B cell (primary cell): ENCODE measurements around the gene GDF11.

Source experiments
- CTCF ChIP-seq: fragments of 200-600 bp; IDR thresholded peaks from one replicate; pipeline ENCODE4 v1.8.0; 2022; ENCODE audit warnings: antibody characterized with exemption, mild to moderate bottlenecking
- EZH2 ChIP-seq: IDR thresholded peaks from 2 replicates; pipeline ENCODE4 v1.6.1; 2012; ENCODE audit warnings: borderline replicate concordance, low read depth, mild to moderate bottlenecking, moderate library complexity, low read length; ENCODE audit not compliant: insufficient read depth, poor library complexity, severe bottlenecking

- TF ChIP-seq CTCF = no peak
- TF ChIP-seq EZH2 = no peak
These were observed 4.0 kb downstream of the GDF11 start for GRCh38 chr12:55746913-55747231.
